NT2/D1 (cell line): ENCODE measurements around the gene RSRC1.

Experiments used
- DNase-seq: peaks from one replicate; pipeline ENCODE4 v3.0.0-alpha.2; 2011; ENCODE audit warnings: low read depth, low spot score
- H3K27me3 ChIP-seq: 2 replicates; pipeline ENCODE4 v1.6.0; 2011; ENCODE audit warnings: mild to moderate bottlenecking; ENCODE audit not compliant: insufficient read length, insufficient read depth
- H3K36me3 ChIP-seq: 2 replicates; pipeline ENCODE4 v1.6.1; 2011; ENCODE audit warnings: mild to moderate bottlenecking, low read length, mixed read lengths; ENCODE audit not compliant: insufficient read depth, insufficient read length
- H3K4me1 ChIP-seq: 2 replicates; pipeline ENCODE4 v1.5.1; 2011; ENCODE audit not compliant: insufficient read depth, insufficient read length
- H3K4me3 ChIP-seq: 2 replicates; pipeline ENCODE4 v1.5.1; 2011; ENCODE audit warnings: low read depth; ENCODE audit not compliant: insufficient read length
- H3K9ac ChIP-seq: 2 replicates; pipeline ENCODE4 v1.6.0; 2011; ENCODE audit warnings: low read depth; ENCODE audit not compliant: insufficient read length
- H3K9me3 ChIP-seq: 2 replicates; pipeline ENCODE4 v1.5.1; 2011; ENCODE audit warnings: mild to moderate bottlenecking, low read length; ENCODE audit not compliant: insufficient read depth
- SUZ12 ChIP-seq: IDR thresholded peaks from 2 replicates; pipeline ENCODE4 v1.6.1; 2011; ENCODE audit not compliant: insufficient read length, insufficient read depth; ENCODE audit errors: extremely low read depth
- YY1 ChIP-seq: IDR thresholded peaks from 2 replicates; pipeline ENCODE4 v1.6.1; 2011; ENCODE audit not compliant: insufficient read length, insufficient read depth
- ZNF274 ChIP-seq: IDR thresholded peaks from 2 replicates; pipeline ENCODE4 v1.6.1; 2011; ENCODE audit warnings: mild to moderate bottlenecking, low read depth, low read length

The RSRC1 gene

DNA sequence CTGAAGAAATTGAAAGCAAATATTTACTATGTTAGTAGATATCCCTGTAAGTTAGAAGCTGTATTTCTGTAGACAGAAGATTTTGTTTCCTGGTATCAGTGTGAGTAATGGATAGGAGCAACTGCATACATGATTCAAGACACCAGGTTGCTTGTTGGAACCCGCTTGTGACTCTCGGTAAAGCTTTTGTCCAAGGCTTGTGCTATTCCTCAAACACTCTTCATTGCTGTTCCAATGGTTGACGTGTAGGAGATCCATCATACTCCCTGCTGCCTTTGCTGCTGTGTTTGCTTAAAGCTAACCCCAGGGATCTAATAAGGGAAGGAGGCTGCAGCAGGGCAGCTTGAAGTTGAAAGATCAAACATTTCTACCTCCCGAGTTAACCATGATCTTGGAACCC, 160.1 kb downstream of the RSRC1 start:
- Histone ChIP-seq H3K4me1 (no peaks in the 10 kb centered on the region), H3K36me3 (no peaks in the 10 kb centered on the region), H3K4me3 (no peak overlapping the region), H3K9ac (no peak overlapping the region), H3K27me3 (no peaks in the 10 kb centered on the region), H3K9me3 (peaks cover 15% of the 10 kb centered on the region)
- no peak for DNase-seq
- TF ChIP-seq YY1 (no peak), ZNF274 (no peak)

DNA sequence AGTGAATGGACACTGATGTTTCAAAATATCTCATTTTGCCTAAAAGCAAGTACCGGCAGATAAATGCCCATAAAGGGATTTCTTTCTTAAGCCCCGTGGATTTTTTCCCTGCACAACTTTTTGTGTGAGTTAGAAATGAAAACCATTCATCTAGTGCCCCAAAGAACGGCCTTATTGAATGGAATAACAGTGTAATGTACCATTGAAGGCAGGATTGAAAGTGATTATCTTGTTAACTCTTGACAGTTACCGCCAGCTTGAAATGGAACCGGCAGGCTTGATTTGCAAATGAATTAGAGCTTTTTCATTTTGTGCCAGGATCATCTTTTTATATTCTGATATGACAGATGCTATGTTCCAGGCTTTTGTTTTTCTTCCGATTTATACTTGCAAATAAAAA, 162.2 kb downstream of the RSRC1 start:
- Histone ChIP-seq H3K36me3 (no peaks in the 10 kb centered on the region), H3K27me3 (no peaks in the 10 kb centered on the region), H3K4me3 (no peak overlapping the region), H3K9ac (no peak overlapping the region), H3K9me3 (peaks cover 4% of the 10 kb centered on the region), H3K4me1 (no peaks in the 10 kb centered on the region)
- TF ChIP-seq ZNF274 (no peak), YY1 (no peak), SUZ12 (no peak)
- no peak for DNase-seq

- Histone ChIP-seq H3K9me3 (no peaks in the 10 kb centered on the region), H3K27me3 (no peaks in the 10 kb centered on the region), H3K9ac (no peak overlapping the region), H3K36me3 (no peaks in the 10 kb centered on the region), H3K4me3 (no peak overlapping the region), H3K4me1 (no peaks in the 10 kb centered on the region)
- TF ChIP-seq ZNF274 (no peak), YY1 (no peak)
- no peak for DNase-seq
Measured at GRCh38 chr3:158273656-158274055, 163.8 kb downstream of the RSRC1 start.

DNA sequence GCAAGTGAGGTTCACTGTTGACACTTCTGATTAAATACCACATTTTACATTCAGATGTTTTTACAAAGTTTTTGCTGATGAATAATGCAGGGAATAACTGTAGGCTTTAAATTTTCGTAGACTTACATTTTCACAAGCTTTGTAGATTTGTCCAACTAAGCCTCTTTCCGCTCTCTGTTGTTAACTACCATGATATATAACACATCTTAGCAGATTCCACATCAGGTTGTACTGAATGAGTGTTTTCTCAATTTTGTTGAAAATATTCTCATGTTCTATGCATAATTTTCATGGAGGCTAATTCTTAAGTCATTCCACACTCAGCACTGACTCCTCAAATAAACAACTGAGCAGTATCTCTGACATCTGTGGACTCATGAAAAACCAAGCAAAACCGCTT, 168.3 kb downstream of the RSRC1 start:
- no peaks in the 10 kb centered on the region for H3K36me3 ChIP-seq
- TF ChIP-seq YY1 (no peak), ZNF274 (no peak), SUZ12 (no peak)

DNA sequence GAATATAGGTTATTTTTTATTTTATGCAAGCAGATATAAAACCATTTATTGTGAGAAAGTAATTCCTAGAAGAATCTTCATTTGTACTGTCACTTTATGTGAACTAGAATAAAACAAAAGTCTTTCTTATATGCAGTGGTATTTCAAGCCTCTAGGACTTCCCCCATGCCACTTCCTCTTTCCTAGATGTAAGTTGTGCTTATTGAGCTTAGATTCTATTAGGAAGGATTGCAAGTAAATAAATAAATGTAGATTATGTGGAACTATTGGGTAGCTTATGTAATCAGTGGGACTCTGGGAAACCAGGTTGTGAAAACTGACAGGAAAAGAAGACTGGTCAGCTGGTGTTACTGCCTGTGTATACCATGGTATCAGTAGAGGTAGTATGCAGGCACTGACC, 169.7 kb downstream of the RSRC1 start:
- TF ChIP-seq YY1 (no peak), SUZ12 (no peak), ZNF274 (no peak)
- H3K4me3 ChIP-seq, result no peak overlapping the region
- no peaks in the 10 kb centered on the region for H3K4me1 ChIP-seq
- H3K9me3 ChIP-seq, result no peaks in the 10 kb centered on the region
- no peaks in the 10 kb centered on the region for H3K36me3 ChIP-seq
- H3K9ac ChIP-seq, result no peak overlapping the region
- H3K27me3 ChIP-seq, result no peaks in the 10 kb centered on the region
- DNase-seq, result no peak

More for the DNA sequence above, 168.3 kb downstream of the RSRC1 start:
- H3K9ac ChIP-seq, result no peak overlapping the region
- no peak overlapping the region for H3K4me3 ChIP-seq
- DNase-seq, result no peak
- no peaks in the 10 kb centered on the region for H3K9me3 ChIP-seq
- no peaks in the 10 kb centered on the region for H3K27me3 ChIP-seq
- no peaks in the 10 kb centered on the region for H3K4me1 ChIP-seq

GRCh38 chr3:158295771-158296170, 185.9 kb downstream of the RSRC1 start:
- no peaks in the 10 kb centered on the region for H3K4me1 ChIP-seq
- H3K9me3 ChIP-seq, result no peaks in the 10 kb centered on the region
- no peaks in the 10 kb centered on the region for H3K27me3 ChIP-seq
- DNase-seq, result no peak
- no peak for TF ChIP-seq SUZ12
- no peaks in the 10 kb centered on the region for H3K36me3 ChIP-seq
- H3K4me3 ChIP-seq, result no peak overlapping the region
- no peak overlapping the region for H3K9ac ChIP-seq

- Histone ChIP-seq H3K4me3 (no peak overlapping the region), H3K4me1 (no peaks in the 10 kb centered on the region), H3K9me3 (no peaks in the 10 kb centered on the region), H3K27me3 (no peaks in the 10 kb centered on the region), H3K36me3 (no peaks in the 10 kb centered on the region), H3K9ac (no peak overlapping the region)
- TF ChIP-seq YY1, result no peak
- TF ChIP-seq SUZ12, result no peak
- no peak for TF ChIP-seq ZNF274
- DNase-seq, result no peak
Measured at GRCh38 chr3:158297940-158298339, 188.1 kb downstream of the RSRC1 start.

DNA sequence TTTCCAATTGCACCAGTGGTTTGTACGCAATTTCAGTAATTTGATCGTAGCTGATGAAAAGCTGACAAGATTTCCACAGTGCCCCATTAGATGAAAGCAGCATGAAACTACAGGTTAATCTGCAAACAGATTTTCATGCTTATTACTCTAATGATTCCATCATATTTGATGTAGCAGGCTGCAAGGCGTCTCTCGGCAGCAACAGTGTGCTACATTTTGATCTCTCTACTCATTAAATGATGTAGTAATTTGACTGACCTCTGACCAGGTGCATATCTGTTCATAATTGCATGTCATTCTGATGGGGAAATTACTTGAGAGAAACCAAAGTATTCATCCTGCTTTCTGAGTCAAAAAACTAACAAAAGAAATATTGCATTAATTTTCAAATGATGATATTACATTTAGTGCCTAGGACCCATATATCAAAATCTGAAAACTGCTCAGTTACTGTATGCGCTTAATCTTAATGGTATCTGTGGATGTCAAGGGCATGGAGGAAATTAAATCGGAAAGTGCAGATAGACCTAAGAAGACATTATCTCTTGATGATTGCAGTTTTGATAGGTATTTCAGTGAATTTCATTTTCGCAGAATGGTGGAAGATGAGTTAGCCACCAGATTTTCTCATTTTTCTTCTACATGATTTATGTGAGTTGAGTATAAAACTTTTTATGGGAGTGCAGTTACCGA, 198.5 kb downstream of the RSRC1 start:
- no peak for DNase-seq
- Histone ChIP-seq H3K36me3 (no peaks in the 10 kb centered on the region), H3K4me1 (no peaks in the 10 kb centered on the region), H3K4me3 (no peak overlapping the region), H3K9ac (no peak overlapping the region), H3K9me3 (no peaks in the 10 kb centered on the region), H3K27me3 (no peaks in the 10 kb centered on the region)
- TF ChIP-seq SUZ12, result no peak
- TF ChIP-seq ZNF274, result no peak
- TF ChIP-seq YY1, result no peak
